22Rv1 (cell line): ENCODE results near the gene NEK11.

Source experiments
- ZFX ChIP-seq: fragments of 450-650 bp; IDR thresholded peaks from 2 replicates; pipeline ENCODE4 v1.6.1; 2017; ENCODE audit warnings: antibody characterized with exemption, borderline replicate concordance
- TF ChIP-seq, protein P1 (sequence below): fragments of 450-650 bp; IDR thresholded peaks from 2 replicates; pipeline ENCODE4 v1.5.1; 2017; ENCODE audit warnings: mild to moderate bottlenecking

GRCh38 chr3:131261104-131261503, 234.4 kb downstream of the NEK11 start:
- TF ChIP-seq, protein P1, sequence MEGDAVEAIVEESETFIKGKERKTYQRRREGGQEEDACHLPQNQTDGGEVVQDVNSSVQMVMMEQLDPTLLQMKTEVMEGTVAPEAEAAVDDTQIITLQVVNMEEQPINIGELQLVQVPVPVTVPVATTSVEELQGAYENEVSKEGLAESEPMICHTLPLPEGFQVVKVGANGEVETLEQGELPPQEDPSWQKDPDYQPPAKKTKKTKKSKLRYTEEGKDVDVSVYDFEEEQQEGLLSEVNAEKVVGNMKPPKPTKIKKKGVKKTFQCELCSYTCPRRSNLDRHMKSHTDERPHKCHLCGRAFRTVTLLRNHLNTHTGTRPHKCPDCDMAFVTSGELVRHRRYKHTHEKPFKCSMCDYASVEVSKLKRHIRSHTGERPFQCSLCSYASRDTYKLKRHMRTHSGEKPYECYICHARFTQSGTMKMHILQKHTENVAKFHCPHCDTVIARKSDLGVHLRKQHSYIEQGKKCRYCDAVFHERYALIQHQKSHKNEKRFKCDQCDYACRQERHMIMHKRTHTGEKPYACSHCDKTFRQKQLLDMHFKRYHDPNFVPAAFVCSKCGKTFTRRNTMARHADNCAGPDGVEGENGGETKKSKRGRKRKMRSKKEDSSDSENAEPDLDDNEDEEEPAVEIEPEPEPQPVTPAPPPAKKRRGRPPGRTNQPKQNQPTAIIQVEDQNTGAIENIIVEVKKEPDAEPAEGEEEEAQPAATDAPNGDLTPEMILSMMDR: no peak
- no peak for TF ChIP-seq ZFX
